Peyer's patch (tissue), 4 donors: ENCODE results near the gene KLF1.

ENCODE experiments used
- POLR2A ChIP-seq, 2 donors: fragments of 450-650 bp; IDR thresholded peaks; one replicate each; pipeline ENCODE4 v1.5.1; 2017; ENCODE audit warnings: antibody characterized with exemption in 2 of 2, mild to moderate bottlenecking in 2 of 2, moderate library complexity in 2 of 2
- TF ChIP-seq, protein P1 (sequence below), 6 experiments: fragments of 450-650 bp in 4 of 6; fragments of 200-600 bp in 2 of 6; sonication (generic) in 1 of 6; IDR thresholded peaks; one replicate each; pipeline ENCODE4 v1.5.1; 2017 to 2019; ENCODE audit warnings: antibody characterized with exemption in 6 of 6, mild to moderate bottlenecking in 3 of 6, moderate library complexity in 1 of 6

GRCh38 chr19:12922959-12923358 lies 36.0 kb upstream of the KLF1 start:
- TF ChIP-seq, protein P1, sequence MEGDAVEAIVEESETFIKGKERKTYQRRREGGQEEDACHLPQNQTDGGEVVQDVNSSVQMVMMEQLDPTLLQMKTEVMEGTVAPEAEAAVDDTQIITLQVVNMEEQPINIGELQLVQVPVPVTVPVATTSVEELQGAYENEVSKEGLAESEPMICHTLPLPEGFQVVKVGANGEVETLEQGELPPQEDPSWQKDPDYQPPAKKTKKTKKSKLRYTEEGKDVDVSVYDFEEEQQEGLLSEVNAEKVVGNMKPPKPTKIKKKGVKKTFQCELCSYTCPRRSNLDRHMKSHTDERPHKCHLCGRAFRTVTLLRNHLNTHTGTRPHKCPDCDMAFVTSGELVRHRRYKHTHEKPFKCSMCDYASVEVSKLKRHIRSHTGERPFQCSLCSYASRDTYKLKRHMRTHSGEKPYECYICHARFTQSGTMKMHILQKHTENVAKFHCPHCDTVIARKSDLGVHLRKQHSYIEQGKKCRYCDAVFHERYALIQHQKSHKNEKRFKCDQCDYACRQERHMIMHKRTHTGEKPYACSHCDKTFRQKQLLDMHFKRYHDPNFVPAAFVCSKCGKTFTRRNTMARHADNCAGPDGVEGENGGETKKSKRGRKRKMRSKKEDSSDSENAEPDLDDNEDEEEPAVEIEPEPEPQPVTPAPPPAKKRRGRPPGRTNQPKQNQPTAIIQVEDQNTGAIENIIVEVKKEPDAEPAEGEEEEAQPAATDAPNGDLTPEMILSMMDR (IDR thresholded peaks at IDR 0.05): no peak
- TF ChIP-seq POLR2A (IDR thresholded peaks at IDR 0.05): no peak
